ENCODE results near the gene TGFBR2. TPM values are rescaled to one million over a fixed set of nuclear protein-coding genes. Genes with fewer than 3 reads are reported as not detected.

The TGFBR2 gene
- total RNA-seq, 2 donors from 2014 or later, result 37.7 to 45.9 TPM

- Mint-ChIP-seq H3K36me3 (ENCODE audit: insufficient read depth in 2 of 2) (peaks cover 33 to 66% of the 10 kb centered on the region in 2 donors), H3K4me1 (ENCODE audit: low read depth) (peaks cover 97% of the 10 kb centered on the region), H3K9me3 (peaks cover 0 to 3% of the 10 kb centered on the region in 2 donors), H3K4me3 (peak overlapping the region; percentile 20 to 78), H3K27me3 (ENCODE audit: low read depth) (no peaks in the 10 kb centered on the region), H3K27ac (peak overlapping the region; percentile 91)
- DNase-seq (no peak), ATAC-seq (replicated peaks in 1 of 2) (peak; percentile 59 to 61)
These were observed 65.3 kb downstream of the TGFBR2 start for GRCh38 chr3:30671527-30672286.

DNA sequence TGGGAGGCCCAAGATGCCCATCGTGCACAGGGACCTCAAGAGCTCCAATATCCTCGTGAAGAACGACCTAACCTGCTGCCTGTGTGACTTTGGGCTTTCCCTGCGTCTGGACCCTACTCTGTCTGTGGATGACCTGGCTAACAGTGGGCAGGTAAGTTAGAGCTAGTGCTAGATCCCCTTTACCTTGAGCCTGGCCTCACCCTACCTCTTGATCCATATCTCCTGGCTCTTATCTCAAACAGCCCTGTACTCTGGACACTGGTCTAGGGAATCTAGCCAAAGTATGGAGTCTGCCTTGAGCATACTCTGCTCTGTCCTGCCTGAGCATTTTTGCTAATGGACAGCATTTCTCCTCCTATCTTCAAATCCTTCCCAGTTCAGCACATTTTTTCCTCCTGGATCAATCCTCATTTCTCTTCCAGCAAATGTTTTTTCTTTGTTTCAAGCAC, 65.9 kb downstream of the TGFBR2 start:
- Mint-ChIP-seq H3K4me3 (peak overlapping the region; percentile 20 to 78), H3K4me1 (ENCODE audit: low read depth) (peaks cover 97% of the 10 kb centered on the region), H3K27ac (peak overlapping the region; percentile 91), H3K9me3 (peaks cover 0 to 4% of the 10 kb centered on the region in 2 donors), H3K27me3 (ENCODE audit: low read depth) (no peaks in the 10 kb centered on the region), H3K36me3 (ENCODE audit: insufficient read depth in 2 of 2) (peaks cover 37 to 71% of the 10 kb centered on the region in 2 donors)
- DNase-seq (no peak), ATAC-seq (replicated peaks in 1 of 2) (peak in 1 of 2 donors; percentile 16)

GRCh38 chr3:30672959-30673358, 66.6 kb downstream of the TGFBR2 start:
- no peak for DNase-seq
- ATAC-seq (replicated peaks in 1 of 2), result no peak
- Mint-ChIP-seq H3K4me1 (ENCODE audit: low read depth) (peaks cover 97% of the 10 kb centered on the region), H3K36me3 (ENCODE audit: insufficient read depth in 2 of 2) (peaks cover 40 to 75% of the 10 kb centered on the region in 2 donors), H3K27me3 (ENCODE audit: low read depth) (no peaks in the 10 kb centered on the region), H3K27ac (peak overlapping the region; percentile 91), H3K4me3 (peak overlapping the region; percentile 20 to 78), H3K9me3 (peaks cover 0 to 5% of the 10 kb centered on the region in 2 donors)

DNA sequence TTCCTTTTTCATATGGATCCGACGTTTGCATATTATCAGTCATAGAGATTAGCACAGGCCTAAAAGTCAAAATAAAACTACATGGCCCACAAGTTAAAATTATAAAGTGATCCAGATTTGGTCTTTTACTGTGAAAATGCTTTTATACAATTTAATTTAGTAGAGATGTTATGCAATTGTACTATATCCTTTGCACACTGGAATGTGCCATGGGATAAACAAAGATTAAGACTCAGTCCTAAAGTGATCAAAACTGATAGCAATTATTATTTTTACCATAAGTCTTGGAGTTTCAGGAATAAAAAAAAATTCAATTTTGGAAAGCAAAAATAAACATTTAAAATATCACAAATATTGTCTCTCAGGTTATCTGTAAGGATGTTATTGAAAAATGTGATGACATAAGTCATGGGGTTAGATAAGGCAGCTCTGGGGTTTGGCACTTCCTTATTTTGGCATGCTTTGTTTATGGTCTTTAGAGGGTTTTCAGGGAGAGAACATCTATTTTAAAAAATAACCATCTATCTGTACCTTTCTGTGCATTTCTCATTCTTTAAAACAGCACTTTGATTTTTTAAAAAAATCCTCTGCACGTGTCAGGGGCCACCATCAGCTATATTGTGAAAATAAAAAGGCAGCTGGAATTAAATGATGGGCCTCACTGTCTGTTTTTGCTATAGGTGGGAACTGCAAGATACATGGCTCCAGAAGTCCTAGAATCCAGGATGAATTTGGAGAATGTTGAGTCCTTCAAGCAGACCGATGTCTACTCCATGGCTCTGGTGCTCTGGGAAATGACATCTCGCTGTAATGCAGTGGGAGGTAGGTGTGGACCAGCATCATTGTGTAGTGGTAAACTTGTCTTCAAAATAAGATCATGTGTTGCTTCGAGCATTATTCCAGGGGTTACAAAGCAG, 67.3 kb downstream of the TGFBR2 start:
- peaks cover 39 to 73% of the 10 kb centered on the region in 2 donors for H3K36me3 Mint-ChIP-seq (ENCODE audit: insufficient read depth in 2 of 2)
- no peak for DNase-seq
- peaks cover 95% of the 10 kb centered on the region for H3K4me1 Mint-ChIP-seq (ENCODE audit: low read depth)
- peak overlapping the region; percentile 6 to 78 for H3K4me3 Mint-ChIP-seq
- no peak for ATAC-seq (replicated peaks in 1 of 2)
- no peaks in the 10 kb centered on the region for H3K27me3 Mint-ChIP-seq (ENCODE audit: low read depth)
- peak overlapping the region; percentile 91 for H3K27ac Mint-ChIP-seq
- H3K9me3 Mint-ChIP-seq, result peaks cover 0 to 5% of the 10 kb centered on the region in 2 donors

DNA sequence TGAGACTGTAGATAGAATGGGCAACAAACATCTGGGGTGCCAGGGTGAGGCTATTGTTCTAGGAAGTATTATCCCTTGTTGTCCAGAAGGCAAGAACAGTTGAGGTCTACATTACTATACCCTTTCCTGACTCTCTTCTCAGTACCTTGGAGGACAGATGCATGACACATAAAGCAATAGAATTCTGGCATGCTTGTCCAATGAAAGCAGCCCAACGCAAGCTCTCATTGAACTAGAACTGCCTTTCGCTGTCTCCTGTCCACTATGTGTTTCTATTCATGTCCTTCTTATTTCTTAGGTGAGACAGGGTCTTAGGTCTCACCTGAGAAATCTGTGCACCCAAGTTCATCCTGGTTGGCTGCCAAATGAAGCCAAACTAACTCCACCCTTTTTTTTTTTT, 68.6 kb downstream of the TGFBR2 start:
- H3K4me3 Mint-ChIP-seq, result peak overlapping the region; percentile 19 to 78

GRCh38 chr3:30675774-30676173, 69.4 kb downstream of the TGFBR2 start:
- peaks cover 34 to 62% of the 10 kb centered on the region in 2 donors for H3K36me3 Mint-ChIP-seq (ENCODE audit: insufficient read depth in 2 of 2)
- ATAC-seq (replicated peaks in 1 of 2) (no peak), DNase-seq (no peak)
- peaks cover 0 to 2% of the 10 kb centered on the region in 2 donors for H3K9me3 Mint-ChIP-seq
- H3K4me1 Mint-ChIP-seq (ENCODE audit: low read depth), result peaks cover 94% of the 10 kb centered on the region
- H3K4me3 Mint-ChIP-seq, result peak overlapping the region; percentile 2 to 62
- no peaks in the 10 kb centered on the region for H3K27me3 Mint-ChIP-seq (ENCODE audit: low read depth)
- peak overlapping the region; percentile 96 for H3K27ac Mint-ChIP-seq

More for the DNA sequence above, 68.6 kb downstream of the TGFBR2 start:
- peaks cover 36 to 69% of the 10 kb centered on the region in 2 donors for H3K36me3 Mint-ChIP-seq (ENCODE audit: insufficient read depth in 2 of 2)
- peaks cover 0 to 4% of the 10 kb centered on the region in 2 donors for H3K9me3 Mint-ChIP-seq
- H3K27ac Mint-ChIP-seq, result peak overlapping the region; percentile 96
- H3K4me1 Mint-ChIP-seq (ENCODE audit: low read depth), result peaks cover 94% of the 10 kb centered on the region
- DNase-seq (no peak), ATAC-seq (replicated peaks in 1 of 2) (no peak)
- H3K27me3 Mint-ChIP-seq (ENCODE audit: low read depth), result no peaks in the 10 kb centered on the region

DNA sequence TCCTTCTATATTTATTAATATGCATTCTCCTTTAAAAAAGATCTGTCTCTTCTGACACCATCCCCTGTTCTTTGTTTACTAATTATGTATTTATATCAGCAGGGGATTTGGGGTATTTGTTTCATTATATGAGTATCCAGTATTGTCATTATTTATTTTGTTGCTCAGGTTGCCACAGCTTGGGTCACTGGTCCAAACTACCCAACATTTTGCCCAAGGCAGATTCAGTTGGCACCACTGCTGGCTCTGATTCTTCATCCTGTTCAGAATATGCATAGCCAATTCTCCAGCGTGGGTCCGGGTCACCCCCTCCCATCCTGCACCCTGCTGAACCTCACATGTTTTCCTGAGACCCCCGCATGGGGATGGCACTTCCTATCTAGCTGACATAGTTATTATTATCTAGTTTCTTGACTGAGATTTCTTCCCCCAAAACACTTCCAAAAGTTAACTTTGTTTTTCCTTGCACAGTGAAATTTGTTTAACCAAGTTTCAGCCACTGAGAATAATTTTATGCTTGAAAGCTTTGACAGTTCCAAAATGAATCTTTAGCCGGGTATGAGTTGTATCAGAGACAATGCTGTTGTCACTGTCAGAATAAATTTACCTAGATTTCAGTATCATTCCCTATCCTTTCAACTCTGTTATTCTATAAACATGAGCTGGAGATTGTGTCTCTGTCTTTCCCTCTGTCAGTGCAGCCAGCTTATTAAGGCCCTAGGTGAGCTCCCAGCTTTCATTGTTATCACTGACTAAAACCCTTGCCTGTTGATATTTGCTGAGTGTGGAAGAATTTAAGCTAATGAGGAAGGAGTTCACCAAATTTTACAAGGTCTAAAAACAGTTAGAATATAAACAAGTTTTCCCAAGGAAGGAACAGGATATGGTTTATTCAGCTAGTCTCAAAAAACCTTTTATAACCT, 70.3 kb downstream of the TGFBR2 start:
- DNase-seq, result no peak
- H3K36me3 Mint-ChIP-seq (ENCODE audit: insufficient read depth in 2 of 2), result peaks cover 31 to 58% of the 10 kb centered on the region in 2 donors
- H3K4me3 Mint-ChIP-seq, result peak overlapping the region; percentile 40 to 82
- H3K9me3 Mint-ChIP-seq, result peaks cover 0 to 2% of the 10 kb centered on the region in 2 donors
- no peaks in the 10 kb centered on the region for H3K27me3 Mint-ChIP-seq (ENCODE audit: low read depth)
- ATAC-seq (replicated peaks in 1 of 2), result peak; percentile 19 to 45
- peaks cover 94% of the 10 kb centered on the region for H3K4me1 Mint-ChIP-seq (ENCODE audit: low read depth)
- H3K27ac Mint-ChIP-seq, result peak overlapping the region; percentile 96

DNA sequence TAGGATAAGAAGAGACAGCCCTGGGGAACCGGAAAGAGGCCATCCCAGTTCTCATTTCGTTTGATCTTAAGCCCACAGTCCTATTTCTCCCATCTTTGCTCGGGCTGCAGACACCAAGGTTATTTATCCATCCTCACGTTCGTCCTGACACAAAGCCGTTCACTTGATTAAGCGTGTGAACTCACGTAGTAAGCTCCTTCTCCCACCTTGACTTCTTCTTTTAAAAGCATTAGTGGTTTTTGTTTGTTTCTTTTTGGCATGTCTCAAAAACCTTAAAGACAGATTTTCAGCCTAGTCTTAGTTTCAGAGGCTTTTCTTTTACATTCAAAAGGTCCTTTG, 70.9 kb downstream of the TGFBR2 start:
- Mint-ChIP-seq H3K27ac (peak overlapping the region; percentile 96), H3K4me3 (peak overlapping the region in 1 of 2 donors; percentile 49)

GRCh38 chr3:30679045-30679444, 72.6 kb downstream of the TGFBR2 start:
- H3K4me1 Mint-ChIP-seq (ENCODE audit: low read depth), result peaks cover 96% of the 10 kb centered on the region
- DNase-seq, result no peak
- peaks cover 0 to 2% of the 10 kb centered on the region in 2 donors for H3K9me3 Mint-ChIP-seq
- H3K4me3 Mint-ChIP-seq, result peak overlapping the region in 1 of 2 donors; percentile 18
- peak overlapping the region; percentile 69 for H3K27ac Mint-ChIP-seq
- peaks cover 25 to 42% of the 10 kb centered on the region in 2 donors for H3K36me3 Mint-ChIP-seq (ENCODE audit: insufficient read depth in 2 of 2)
- ATAC-seq (replicated peaks in 1 of 2), result no peak
- no peaks in the 10 kb centered on the region for H3K27me3 Mint-ChIP-seq (ENCODE audit: low read depth)

More for the DNA sequence above, 70.9 kb downstream of the TGFBR2 start:
- ATAC-seq (replicated peaks in 1 of 2), result no peak
- Mint-ChIP-seq H3K36me3 (ENCODE audit: insufficient read depth in 2 of 2) (peaks cover 27 to 56% of the 10 kb centered on the region in 2 donors), H3K4me1 (ENCODE audit: low read depth) (peaks cover 94% of the 10 kb centered on the region), H3K9me3 (peaks cover 0 to 2% of the 10 kb centered on the region in 2 donors), H3K27me3 (ENCODE audit: low read depth) (no peaks in the 10 kb centered on the region)
- no peak for DNase-seq

GRCh38 chr3:30680789-30681648, 74.6 kb downstream of the TGFBR2 start:
- DNase-seq (no peak), ATAC-seq (replicated peaks in 1 of 2) (no peak)
- H3K4me3 Mint-ChIP-seq, result peak overlapping the region; percentile 67 to 75
- H3K36me3 Mint-ChIP-seq (ENCODE audit: insufficient read depth in 2 of 2), result peaks cover 19 to 36% of the 10 kb centered on the region in 2 donors
- H3K27ac Mint-ChIP-seq, result peak overlapping the region; percentile 86
- H3K9me3 Mint-ChIP-seq, result peaks cover 0 to 2% of the 10 kb centered on the region in 2 donors
- H3K27me3 Mint-ChIP-seq (ENCODE audit: low read depth), result no peaks in the 10 kb centered on the region
- peaks cover 97% of the 10 kb centered on the region for H3K4me1 Mint-ChIP-seq (ENCODE audit: low read depth)

DNA sequence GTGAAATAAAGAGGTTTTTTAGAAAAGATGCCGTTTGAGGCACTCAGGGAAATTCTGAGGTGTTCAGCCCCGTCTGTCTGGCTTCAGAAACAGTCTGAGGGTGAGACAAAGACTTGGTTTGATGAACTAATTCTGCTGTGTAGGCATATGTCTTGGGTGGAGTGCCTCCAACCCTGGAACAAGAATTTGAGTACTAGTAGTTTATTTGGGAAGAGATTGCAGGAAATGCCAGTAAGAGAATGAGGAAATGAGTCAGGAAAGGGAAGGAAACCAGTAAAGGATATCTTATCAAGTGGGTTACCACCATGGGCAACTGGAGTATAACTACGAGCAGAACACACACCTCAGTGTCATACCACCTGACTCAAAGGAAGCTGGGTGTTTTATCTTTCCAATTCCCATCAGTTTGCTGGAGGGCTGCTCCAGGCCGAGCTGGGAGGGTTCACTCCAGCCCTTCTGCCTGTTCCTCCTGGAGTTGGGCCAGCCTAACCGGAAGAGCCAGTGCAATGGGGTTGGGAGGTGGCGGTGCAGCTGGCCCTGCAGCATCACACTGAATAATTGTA, 75.3 kb downstream of the TGFBR2 start:
- no peak for DNase-seq
- H3K27me3 Mint-ChIP-seq (ENCODE audit: low read depth), result no peaks in the 10 kb centered on the region
- peak overlapping the region; percentile 67 to 75 for H3K4me3 Mint-ChIP-seq
- peaks cover 0 to 2% of the 10 kb centered on the region in 2 donors for H3K9me3 Mint-ChIP-seq
- peaks cover 97% of the 10 kb centered on the region for H3K4me1 Mint-ChIP-seq (ENCODE audit: low read depth)
- H3K36me3 Mint-ChIP-seq (ENCODE audit: insufficient read depth in 2 of 2), result peaks cover 17 to 34% of the 10 kb centered on the region in 2 donors
- peak; percentile 21 to 26 for ATAC-seq (replicated peaks in 1 of 2)
- H3K27ac Mint-ChIP-seq, result peak overlapping the region; percentile 86

Measured in activated T-cell treated with anti-CD3 and anti-CD28 coated beads, Interleukin-2, amount 50 U/mL, for 72 hours (primary cell).